ENCODE measurements around the gene SPN. TPM values are rescaled to one million over a fixed set of nuclear protein-coding genes. Genes with fewer than 3 reads are reported as not detected.
"Not testable (repeated sequence)": the region's sequence is repeated elsewhere in the genome, so short reads cannot be mapped to it uniquely, and the experiment has no call there.

SPN gene
- total and polyA plus RNA-seq, 9 of the 15 experiments (the other 6 are each of a cell fraction or from before 2014, with no cell fraction given), result 24.3 to 225 (median 79.4) TPM

GRCh38 chr16:29628707-29629106 is 34.3 kb upstream of the SPN start:
- H2AFZ ChIP-seq (ENCODE audit: low read depth, low read length); intact Hi-C loops (cut with micrococcal nuclease); H3K27me3 ChIP-seq (ENCODE audit: control insufficient read depth in 2 of 2, insufficient read depth in 2 of 2, low read length in 2 of 2); H3K27ac ChIP-seq (ENCODE audit: extremely low read depth, low read depth, low read length); CTCF ChIA-PET (ENCODE audit: low intra/inter-chr PET ratio); H3K4me2 ChIP-seq (ENCODE audit: insufficient read depth, low read length); DNase-seq (ENCODE audit: extremely low read depth in 1 of 4, low spot score in 3 of 4); H3K9me1 ChIP-seq (ENCODE audit: control insufficient read depth, insufficient read depth, low read length); H3K36me3 ChIP-seq (ENCODE audit: control insufficient read depth, insufficient read depth, low read length); H3K9me3 ChIP-seq (replicated peaks; ENCODE audit: control insufficient read depth, insufficient read depth, low read depth, low read length); POLR2A ChIA-PET; H3K4me3 ChIP-seq; H3K4me1 ChIP-seq (replicated peaks in 1 of 2; ENCODE audit: control insufficient read depth in 2 of 2, insufficient read depth in 2 of 2, low read length in 2 of 2); FAIRE-seq; BruUV-seq (replicated peaks); H4K20me1 ChIP-seq (replicated peaks; ENCODE audit: control insufficient read depth, insufficient read depth, low read length); H3K79me2 ChIP-seq (ENCODE audit: control insufficient read depth, insufficient read depth, low read length); in situ Hi-C loops (cut with MboI); H3K9ac ChIP-seq (ENCODE audit: insufficient read depth in 1 of 2, low read depth in 2 of 2, low read length in 2 of 2): not testable (repeated sequence)
- WGBS (ENCODE audit: insufficient coverage, low coverage, missing lambda C conversion rate), result no CpG with 5 or more reads among the region's 10 CpGs
- peak; percentile 29; the same call in 2 of the 3 replicates for ATAC-seq

DNA sequence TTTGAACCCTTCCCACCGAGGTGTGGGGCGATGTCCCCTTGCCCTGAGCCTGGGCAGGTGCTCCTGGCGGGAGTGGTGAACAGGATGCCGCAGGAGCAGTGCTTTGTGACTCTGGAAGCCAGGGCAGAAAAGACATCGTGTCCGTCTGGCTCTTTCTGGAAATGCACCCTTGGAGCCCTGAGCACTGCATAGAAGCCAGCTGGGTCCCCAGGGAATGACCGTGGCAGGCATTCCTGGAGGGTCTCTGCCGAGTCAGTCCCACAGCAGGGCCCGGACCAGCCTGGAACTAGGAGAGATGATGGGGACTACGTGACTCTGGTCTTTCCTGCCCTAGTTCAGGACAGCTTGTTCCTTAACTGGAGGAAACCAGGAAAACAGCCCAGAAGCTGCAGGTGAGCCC is 33.7 kb upstream of the SPN start:
- H3K4me3 ChIP-seq; POLR2A ChIA-PET; H3K27ac ChIP-seq (ENCODE audit: extremely low read depth, low read depth, low read length); intact Hi-C loops (cut with micrococcal nuclease); H3K27me3 ChIP-seq (ENCODE audit: control insufficient read depth in 2 of 2, insufficient read depth in 2 of 2, low read length in 2 of 2); H3K36me3 ChIP-seq (ENCODE audit: control insufficient read depth, insufficient read depth, low read length); H2AFZ ChIP-seq (ENCODE audit: low read depth, low read length); FAIRE-seq; H3K4me2 ChIP-seq (ENCODE audit: insufficient read depth, low read length); H3K9me3 ChIP-seq (replicated peaks; ENCODE audit: control insufficient read depth, insufficient read depth, low read depth, low read length); H3K4me1 ChIP-seq (replicated peaks in 1 of 2; ENCODE audit: control insufficient read depth in 2 of 2, insufficient read depth in 2 of 2, low read length in 2 of 2); H3K9ac ChIP-seq (ENCODE audit: insufficient read depth in 1 of 2, low read depth in 2 of 2, low read length in 2 of 2); in situ Hi-C loops (cut with MboI); DNase-seq (ENCODE audit: extremely low read depth in 1 of 4, low spot score in 3 of 4); BruUV-seq (replicated peaks); H3K79me2 ChIP-seq (ENCODE audit: control insufficient read depth, insufficient read depth, low read length); CTCF ChIA-PET (ENCODE audit: low intra/inter-chr PET ratio); H3K9me1 ChIP-seq (ENCODE audit: control insufficient read depth, insufficient read depth, low read length); ATAC-seq; H4K20me1 ChIP-seq (replicated peaks; ENCODE audit: control insufficient read depth, insufficient read depth, low read length): not testable (repeated sequence)
- 75% methylated on average over 7 of the region's 10 CpGs for WGBS (ENCODE audit: insufficient coverage, low coverage, missing lambda C conversion rate)

GRCh38 chr16:29631658-29632057 is 31.4 kb upstream of the SPN start:
- BruUV-seq (replicated peaks); intact Hi-C loops (cut with micrococcal nuclease); H3K4me2 ChIP-seq (ENCODE audit: insufficient read depth, low read length); in situ Hi-C loops (cut with MboI); DNase-seq (ENCODE audit: extremely low read depth in 1 of 4, low spot score in 3 of 4); H4K20me1 ChIP-seq (replicated peaks; ENCODE audit: control insufficient read depth, insufficient read depth, low read length); H3K9me3 ChIP-seq (replicated peaks; ENCODE audit: control insufficient read depth, insufficient read depth, low read depth, low read length); H3K4me1 ChIP-seq (replicated peaks in 1 of 2; ENCODE audit: control insufficient read depth in 2 of 2, insufficient read depth in 2 of 2, low read length in 2 of 2); H3K27me3 ChIP-seq (ENCODE audit: control insufficient read depth in 2 of 2, insufficient read depth in 2 of 2, low read length in 2 of 2); POLR2A ChIA-PET; H3K9ac ChIP-seq (ENCODE audit: insufficient read depth in 1 of 2, low read depth in 2 of 2, low read length in 2 of 2); CTCF ChIA-PET (ENCODE audit: low intra/inter-chr PET ratio); FAIRE-seq; H3K4me3 ChIP-seq; H2AFZ ChIP-seq (ENCODE audit: low read depth, low read length); ATAC-seq; H3K27ac ChIP-seq (ENCODE audit: extremely low read depth, low read depth, low read length); H3K9me1 ChIP-seq (ENCODE audit: control insufficient read depth, insufficient read depth, low read length); H3K36me3 ChIP-seq (ENCODE audit: control insufficient read depth, insufficient read depth, low read length); H3K79me2 ChIP-seq (ENCODE audit: control insufficient read depth, insufficient read depth, low read length): not testable (repeated sequence)
- WGBS (ENCODE audit: insufficient coverage, low coverage, missing lambda C conversion rate), result 90% methylated on average over 6 of the region's 20 CpGs
